HG03575 (cell line): ENCODE measurements around the gene FOXP3.
"Not testable (repeated sequence)": the region's sequence is repeated elsewhere in the genome, so short reads cannot be mapped to it uniquely, and the experiment has no call there.

ENCODE experiments used
- ATAC-seq: cut with Tn5 transposase; IDR thresholded peaks from one replicate; pipeline ENCODE4 v1.9.1; 2021; ENCODE audit not compliant: unreplicated experiment, insufficient number of reproducible peaks, low FRiP score; ENCODE audit errors: extremely low read depth

The FOXP3 gene

GRCh38 chrX:49264460-49264859 is at the start of gene FOXP3:
FOXP3 (minus strand) TSS chrX:49264710; CDS start chrX:49258505, 6,205 bp downstream.
- no peak for ATAC-seq

GRCh38 chrX:49312176-49312575 is 47.7 kb upstream of the FOXP3 start:
- ATAC-seq: no peak

- ATAC-seq: no peak
Measured at GRCh38 chrX:49310371-49310770, 45.9 kb upstream of the FOXP3 start.

- no peak for ATAC-seq
Measured at GRCh38 chrX:49309401-49309981, 45.0 kb upstream of the FOXP3 start.

DNA sequence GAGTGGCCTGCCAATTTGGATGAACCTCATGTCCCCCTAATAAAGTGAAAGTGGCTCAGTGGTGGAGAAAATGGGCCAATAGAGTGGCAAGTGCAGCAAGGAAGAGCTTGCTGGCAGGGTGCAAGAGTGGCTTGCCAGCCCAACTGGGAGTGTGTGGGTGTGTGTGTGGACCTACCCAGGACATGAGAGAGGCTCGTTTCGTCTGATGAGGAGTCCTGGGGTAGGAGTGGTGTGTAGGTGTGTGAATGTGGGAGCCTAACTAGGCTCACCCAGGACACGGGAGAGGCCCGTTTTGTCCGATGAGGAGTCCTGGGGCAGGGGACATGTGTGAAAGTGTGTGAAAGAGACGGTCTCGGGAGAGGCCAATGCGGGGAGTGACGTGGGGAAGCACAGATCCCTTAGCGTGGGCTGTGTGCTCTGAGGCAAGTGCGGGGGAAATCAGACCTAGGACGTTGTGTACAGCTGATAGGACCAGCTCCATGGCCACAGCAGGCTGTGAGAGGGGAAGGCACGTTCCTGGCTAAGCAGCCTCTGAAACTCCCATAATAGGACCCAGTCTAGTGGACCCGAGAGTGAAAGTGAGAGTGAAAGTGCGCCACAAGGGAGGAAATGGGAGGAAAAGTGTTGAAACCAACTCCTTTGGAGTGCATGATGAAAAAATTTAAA is 44.2 kb upstream of the FOXP3 start:
- ATAC-seq: no peak

- ATAC-seq: not testable (repeated sequence)
Measured at GRCh38 chrX:49307775-49308174, 43.3 kb upstream of the FOXP3 start.

DNA sequence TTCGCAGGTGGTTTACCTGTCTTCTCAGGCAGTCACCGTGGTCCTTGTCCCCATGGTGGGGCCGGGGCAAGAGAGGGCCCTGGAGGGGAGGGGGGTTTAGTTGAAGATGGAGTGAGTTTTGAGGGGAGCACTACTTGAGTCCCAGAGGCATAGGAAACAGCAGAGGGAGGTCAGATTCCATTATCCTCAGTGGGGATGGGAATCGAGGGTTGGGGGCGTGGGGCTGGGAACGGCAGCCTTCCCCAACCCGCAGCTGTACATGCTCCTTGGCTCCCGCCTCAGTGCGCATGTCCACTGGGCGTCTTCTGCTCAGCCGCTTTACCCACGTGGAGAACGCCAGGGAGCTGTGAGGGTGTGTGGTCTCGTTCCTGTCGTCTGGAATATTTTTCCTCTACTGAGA is 38.8 kb upstream of the FOXP3 start, which contains the start of gene GAGE10:
GAGE10 (plus strand) TSS at position 301 of the 400 bp plus-strand sequence. CDS start 1,214 bp downstream, outside the sequence.
- no peak for ATAC-seq

DNA sequence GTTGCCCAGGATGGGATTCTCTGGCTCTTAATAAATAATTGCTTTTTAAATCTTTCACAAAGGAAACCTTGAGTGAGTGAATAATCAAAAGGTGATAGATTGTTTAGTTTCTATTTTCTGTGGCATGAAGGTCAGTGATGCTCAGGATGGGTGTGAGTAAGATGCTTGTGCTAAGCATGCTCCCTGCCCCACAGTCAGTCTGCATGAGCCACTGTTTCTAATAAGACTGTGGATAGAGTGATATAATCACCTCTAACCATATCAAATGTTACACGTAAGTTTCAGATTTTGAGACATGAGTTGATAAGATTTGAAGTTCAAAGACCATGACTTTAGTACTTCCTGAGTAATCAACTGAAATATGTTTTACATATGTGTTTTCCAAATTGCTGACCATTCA is 36.2 kb upstream of the FOXP3 start:
- no peak for ATAC-seq

DNA sequence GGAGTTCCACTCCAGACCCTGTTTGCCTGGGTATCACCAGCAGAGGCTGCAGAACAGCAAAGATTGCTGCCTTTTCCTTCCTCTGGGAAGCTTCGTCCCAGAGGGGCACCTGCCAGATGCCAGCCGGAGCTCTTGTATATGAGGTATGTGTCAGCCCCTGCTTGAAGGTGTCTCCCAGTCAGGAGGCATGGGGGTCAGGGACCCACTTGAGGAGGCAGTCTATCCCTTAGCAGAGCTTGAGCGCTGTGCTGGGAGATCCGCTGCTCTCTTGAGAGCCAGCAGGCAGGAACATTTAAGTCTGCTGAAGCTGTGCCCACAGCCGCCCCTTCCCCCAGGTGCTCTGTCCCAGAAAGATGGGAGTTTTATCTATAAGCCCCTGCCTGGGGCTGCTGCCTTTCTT is 34.8 kb upstream of the FOXP3 start:
- not testable (repeated sequence) for ATAC-seq

DNA sequence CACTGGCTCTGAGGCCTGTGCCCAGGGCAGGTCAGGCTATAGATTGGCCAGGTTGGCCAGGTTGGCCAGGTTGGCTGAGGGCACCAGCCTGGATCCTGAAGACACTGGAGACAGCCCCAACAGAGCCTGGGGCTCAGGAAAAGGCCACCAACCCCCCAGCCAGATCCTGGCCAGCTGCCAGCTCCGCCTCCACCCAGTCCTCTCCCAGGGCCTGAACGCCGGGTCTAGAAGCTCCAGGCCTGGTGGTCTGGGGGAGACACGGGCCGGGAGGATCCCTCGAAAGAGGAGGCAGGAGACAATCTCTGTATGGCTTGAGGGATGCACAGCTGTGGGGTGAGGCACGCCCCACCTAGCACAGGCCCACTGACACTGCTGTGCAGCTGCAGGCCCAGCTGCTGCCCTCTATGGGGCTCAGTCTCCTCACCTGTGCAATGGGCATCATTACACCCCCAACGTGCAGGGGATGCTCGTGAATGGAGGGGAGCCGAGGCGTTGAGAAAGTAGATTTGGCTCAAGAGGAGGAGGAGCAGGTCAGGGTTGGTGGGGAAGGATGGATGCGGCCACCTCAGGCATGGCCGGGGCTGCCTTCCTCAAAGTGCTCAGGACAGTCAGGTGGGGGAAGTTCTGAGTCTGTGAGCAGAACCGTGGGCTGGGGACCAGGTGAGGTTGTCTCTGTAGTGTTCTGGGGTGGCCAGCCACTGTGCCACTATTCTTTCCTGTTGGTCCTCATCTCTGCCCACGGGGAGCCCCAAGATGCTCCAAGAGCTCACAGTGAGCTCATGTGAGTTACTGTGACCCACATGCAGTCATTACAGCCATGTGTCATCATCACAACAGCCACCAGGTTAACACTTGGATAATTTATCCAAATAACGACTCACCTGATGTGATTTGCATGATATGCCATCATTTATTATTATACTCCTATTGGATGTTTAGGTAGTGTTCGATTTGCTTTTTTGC is 28.2 kb upstream of the FOXP3 start:
- ATAC-seq: no peak

GRCh38 chrX:49291615-49292337 is 27.3 kb upstream of the FOXP3 start:
- no peak for ATAC-seq

- no peak for ATAC-seq
Measured at GRCh38 chrX:49290215-49290614, 25.7 kb upstream of the FOXP3 start.

DNA sequence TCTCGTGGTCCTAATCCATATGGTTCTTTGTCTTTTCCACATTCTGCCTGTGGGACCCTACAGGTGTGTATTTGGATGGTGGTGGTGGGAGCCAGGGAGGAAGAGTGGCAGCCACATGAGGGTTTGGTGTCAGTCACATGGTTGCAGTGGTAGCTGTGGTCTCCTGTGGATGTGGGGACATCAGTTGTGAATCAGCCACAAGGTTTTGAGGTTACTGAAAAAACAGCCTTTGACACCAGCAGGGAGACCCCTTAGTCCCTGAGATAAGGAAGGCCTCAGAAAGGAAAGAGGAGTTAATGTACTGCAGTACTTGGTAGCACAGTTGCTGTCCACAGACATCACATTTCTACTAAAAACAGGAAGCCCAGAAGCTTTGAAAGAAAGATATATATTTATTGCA is 23.2 kb upstream of the FOXP3 start:
- ATAC-seq: no peak

DNA sequence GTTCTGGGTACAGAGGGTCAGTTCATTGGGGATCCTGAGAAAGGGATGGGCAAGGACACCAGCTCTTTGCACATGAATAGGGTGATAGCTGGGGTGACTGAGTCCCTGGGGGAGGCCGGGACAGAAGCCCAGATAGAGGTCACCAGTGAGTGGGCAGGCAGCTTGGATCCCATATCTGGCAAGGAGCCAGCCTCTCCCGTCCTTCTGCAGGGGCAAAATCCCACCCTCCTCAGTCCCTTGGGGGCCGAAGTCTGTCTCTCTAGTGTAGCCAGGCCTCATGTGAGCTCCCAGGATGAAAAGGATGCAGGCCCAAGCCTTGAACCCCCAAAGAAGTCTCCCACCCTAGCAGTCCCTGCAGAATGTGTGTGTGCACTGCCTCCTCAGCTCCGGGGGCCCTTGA is 22.1 kb upstream of the FOXP3 start:
- no peak for ATAC-seq

DNA sequence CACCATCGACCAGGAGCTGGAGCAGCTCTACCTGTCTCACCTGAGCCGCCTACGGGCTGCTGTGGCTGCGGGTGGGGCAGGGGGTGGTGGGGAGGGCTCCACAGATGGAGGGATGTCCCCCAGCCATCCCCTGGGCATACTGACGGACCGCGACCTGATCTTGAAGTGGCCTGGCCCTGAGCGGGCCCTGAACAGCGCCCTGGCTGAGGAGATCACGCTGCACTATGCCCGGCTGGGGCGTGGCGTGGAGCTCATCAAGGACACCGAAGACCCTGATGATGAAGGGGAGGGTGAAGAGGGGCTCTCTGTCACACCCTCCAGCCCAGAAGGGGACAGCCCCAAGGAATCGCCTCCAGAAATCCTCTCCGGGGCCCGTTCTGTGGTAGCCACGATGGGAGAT is 21.6 kb upstream of the FOXP3 start:
- ATAC-seq: no peak

DNA sequence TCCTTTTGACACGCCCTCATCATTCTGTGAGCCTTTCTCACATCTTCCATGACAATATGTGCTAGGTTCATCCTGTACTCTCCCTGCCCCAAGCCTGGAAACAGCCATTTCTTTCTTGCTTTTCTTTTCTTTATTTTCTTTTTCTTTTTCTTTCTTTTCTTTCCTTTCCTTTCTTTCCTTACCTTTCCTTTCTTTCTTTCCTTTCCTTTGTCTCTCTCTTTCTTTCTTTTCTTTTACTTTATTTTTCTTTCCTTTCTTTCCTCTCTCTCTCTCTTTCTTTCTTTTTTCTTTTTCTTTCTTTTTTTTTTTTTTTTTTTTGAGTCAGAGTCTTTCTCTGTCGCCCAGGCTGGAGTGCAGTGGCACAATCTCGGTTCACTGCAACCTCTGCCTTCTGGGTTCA is 19.7 kb upstream of the FOXP3 start:
- ATAC-seq: no peak

- no peak for ATAC-seq
Measured at GRCh38 chrX:49282647-49283011, 18.1 kb upstream of the FOXP3 start.

GRCh38 chrX:49278081-49278480 is 13.6 kb upstream of the FOXP3 start:
- no peak for ATAC-seq

DNA sequence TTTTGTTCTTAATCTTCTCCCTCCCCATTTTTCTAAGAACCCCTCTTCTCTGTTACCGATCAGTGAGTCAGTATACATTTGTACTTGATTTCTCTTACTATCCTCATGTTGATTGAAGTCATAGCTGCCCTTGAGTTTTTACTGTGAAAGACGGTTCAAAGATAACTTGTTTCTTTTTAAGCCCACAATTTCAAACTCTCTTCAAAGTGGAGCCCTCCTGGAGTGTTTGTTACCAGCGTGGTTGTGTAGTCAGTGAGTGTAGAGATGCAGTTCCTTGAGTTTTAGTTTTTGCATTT is 13.0 kb upstream of the FOXP3 start:
- ATAC-seq: no peak
